GM23338 (cell line): ENCODE data around the gene ABHD15.

ENCODE experiments used
- EZH2 ChIP-seq: fragments of 200-600 bp; sonication (generic); IDR thresholded peaks from one replicate; pipeline ENCODE4 v1.8.0; 2017; ENCODE audit warnings: antibody characterized with exemption, mild to moderate bottlenecking, low read depth; ENCODE audit not compliant: unreplicated experiment
- EZH2phosphoT487 ChIP-seq: fragments of 200-600 bp; sonication (generic); IDR thresholded peaks from one replicate; pipeline ENCODE4 v1.8.1; 2018; ENCODE audit warnings: antibody characterized with exemption; ENCODE audit not compliant: unreplicated experiment
- JUNB ChIP-seq: IDR thresholded peaks from one replicate; pipeline ENCODE4 v1.6.1; 2016; ENCODE audit warnings: antibody characterized with exemption; ENCODE audit not compliant: unreplicated experiment
- POLR2AphosphoS5 ChIP-seq: IDR thresholded peaks from 2 replicates; pipeline ENCODE4 v1.6.1; 2016; ENCODE audit warnings: antibody characterized with exemption, low read depth
- TF ChIP-seq, protein P1 (sequence below), 2 experiments: fragments of 200-600 bp in 1 of 2; sonication (generic) in 1 of 2; conservative IDR thresholded peaks; 2 replicates each; pipeline versions ENCODE4 v1.5.1 to v1.6.1; 2016 to 2017; ENCODE audit warnings: antibody characterized with exemption in 2 of 2, low read depth in 2 of 2, mild to moderate bottlenecking in 2 of 2, moderate library complexity in 1 of 2
- TF ChIP-seq, protein P2 (sequence below): IDR thresholded peaks from one replicate; pipeline ENCODE4 v1.6.1; 2018; ENCODE audit warnings: antibody characterized with exemption; ENCODE audit not compliant: unreplicated experiment
- TF ChIP-seq, protein P3 (sequence below): fragments of 250-450 bp; sonication (Bioruptor Pico); IDR thresholded peaks from 2 replicates; pipeline ENCODE4 v1.5.0; 2020; ENCODE audit warnings: mild to moderate bottlenecking, moderate library complexity

DNA sequence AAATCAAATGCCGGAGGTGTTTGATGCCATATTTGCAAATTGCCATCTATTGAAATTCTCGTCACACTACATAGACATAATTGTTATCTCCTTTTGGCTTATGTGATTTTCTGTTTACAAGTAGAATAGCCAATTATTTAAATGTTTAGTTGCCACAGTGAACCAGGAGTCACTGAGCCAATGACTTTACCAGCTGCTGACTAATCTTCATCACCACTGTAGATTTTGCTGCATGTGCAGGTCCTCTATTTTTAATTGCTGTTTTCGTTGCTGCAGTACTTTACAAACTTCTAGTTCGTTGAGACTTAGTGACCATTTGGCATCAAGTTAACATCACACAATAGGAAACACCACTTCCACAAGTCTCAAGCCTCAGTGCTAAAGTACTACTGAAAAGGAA is 22.8 kb downstream of the ABHD15 start:
- TF ChIP-seq EZH2 (no peak), POLR2AphosphoS5 (no peak), EZH2phosphoT487 (no peak), JUNB (no peak)
- TF ChIP-seq, protein P1, sequence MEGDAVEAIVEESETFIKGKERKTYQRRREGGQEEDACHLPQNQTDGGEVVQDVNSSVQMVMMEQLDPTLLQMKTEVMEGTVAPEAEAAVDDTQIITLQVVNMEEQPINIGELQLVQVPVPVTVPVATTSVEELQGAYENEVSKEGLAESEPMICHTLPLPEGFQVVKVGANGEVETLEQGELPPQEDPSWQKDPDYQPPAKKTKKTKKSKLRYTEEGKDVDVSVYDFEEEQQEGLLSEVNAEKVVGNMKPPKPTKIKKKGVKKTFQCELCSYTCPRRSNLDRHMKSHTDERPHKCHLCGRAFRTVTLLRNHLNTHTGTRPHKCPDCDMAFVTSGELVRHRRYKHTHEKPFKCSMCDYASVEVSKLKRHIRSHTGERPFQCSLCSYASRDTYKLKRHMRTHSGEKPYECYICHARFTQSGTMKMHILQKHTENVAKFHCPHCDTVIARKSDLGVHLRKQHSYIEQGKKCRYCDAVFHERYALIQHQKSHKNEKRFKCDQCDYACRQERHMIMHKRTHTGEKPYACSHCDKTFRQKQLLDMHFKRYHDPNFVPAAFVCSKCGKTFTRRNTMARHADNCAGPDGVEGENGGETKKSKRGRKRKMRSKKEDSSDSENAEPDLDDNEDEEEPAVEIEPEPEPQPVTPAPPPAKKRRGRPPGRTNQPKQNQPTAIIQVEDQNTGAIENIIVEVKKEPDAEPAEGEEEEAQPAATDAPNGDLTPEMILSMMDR (conservative IDR thresholded peaks at IDR 0.05; ENCODE audit: low read depth in 2 of 2) = no peak
- TF ChIP-seq, protein P2, sequence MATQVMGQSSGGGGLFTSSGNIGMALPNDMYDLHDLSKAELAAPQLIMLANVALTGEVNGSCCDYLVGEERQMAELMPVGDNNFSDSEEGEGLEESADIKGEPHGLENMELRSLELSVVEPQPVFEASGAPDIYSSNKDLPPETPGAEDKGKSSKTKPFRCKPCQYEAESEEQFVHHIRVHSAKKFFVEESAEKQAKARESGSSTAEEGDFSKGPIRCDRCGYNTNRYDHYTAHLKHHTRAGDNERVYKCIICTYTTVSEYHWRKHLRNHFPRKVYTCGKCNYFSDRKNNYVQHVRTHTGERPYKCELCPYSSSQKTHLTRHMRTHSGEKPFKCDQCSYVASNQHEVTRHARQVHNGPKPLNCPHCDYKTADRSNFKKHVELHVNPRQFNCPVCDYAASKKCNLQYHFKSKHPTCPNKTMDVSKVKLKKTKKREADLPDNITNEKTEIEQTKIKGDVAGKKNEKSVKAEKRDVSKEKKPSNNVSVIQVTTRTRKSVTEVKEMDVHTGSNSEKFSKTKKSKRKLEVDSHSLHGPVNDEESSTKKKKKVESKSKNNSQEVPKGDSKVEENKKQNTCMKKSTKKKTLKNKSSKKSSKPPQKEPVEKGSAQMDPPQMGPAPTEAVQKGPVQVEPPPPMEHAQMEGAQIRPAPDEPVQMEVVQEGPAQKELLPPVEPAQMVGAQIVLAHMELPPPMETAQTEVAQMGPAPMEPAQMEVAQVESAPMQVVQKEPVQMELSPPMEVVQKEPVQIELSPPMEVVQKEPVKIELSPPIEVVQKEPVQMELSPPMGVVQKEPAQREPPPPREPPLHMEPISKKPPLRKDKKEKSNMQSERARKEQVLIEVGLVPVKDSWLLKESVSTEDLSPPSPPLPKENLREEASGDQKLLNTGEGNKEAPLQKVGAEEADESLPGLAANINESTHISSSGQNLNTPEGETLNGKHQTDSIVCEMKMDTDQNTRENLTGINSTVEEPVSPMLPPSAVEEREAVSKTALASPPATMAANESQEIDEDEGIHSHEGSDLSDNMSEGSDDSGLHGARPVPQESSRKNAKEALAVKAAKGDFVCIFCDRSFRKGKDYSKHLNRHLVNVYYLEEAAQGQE = no peak
- TF ChIP-seq, protein P3, sequence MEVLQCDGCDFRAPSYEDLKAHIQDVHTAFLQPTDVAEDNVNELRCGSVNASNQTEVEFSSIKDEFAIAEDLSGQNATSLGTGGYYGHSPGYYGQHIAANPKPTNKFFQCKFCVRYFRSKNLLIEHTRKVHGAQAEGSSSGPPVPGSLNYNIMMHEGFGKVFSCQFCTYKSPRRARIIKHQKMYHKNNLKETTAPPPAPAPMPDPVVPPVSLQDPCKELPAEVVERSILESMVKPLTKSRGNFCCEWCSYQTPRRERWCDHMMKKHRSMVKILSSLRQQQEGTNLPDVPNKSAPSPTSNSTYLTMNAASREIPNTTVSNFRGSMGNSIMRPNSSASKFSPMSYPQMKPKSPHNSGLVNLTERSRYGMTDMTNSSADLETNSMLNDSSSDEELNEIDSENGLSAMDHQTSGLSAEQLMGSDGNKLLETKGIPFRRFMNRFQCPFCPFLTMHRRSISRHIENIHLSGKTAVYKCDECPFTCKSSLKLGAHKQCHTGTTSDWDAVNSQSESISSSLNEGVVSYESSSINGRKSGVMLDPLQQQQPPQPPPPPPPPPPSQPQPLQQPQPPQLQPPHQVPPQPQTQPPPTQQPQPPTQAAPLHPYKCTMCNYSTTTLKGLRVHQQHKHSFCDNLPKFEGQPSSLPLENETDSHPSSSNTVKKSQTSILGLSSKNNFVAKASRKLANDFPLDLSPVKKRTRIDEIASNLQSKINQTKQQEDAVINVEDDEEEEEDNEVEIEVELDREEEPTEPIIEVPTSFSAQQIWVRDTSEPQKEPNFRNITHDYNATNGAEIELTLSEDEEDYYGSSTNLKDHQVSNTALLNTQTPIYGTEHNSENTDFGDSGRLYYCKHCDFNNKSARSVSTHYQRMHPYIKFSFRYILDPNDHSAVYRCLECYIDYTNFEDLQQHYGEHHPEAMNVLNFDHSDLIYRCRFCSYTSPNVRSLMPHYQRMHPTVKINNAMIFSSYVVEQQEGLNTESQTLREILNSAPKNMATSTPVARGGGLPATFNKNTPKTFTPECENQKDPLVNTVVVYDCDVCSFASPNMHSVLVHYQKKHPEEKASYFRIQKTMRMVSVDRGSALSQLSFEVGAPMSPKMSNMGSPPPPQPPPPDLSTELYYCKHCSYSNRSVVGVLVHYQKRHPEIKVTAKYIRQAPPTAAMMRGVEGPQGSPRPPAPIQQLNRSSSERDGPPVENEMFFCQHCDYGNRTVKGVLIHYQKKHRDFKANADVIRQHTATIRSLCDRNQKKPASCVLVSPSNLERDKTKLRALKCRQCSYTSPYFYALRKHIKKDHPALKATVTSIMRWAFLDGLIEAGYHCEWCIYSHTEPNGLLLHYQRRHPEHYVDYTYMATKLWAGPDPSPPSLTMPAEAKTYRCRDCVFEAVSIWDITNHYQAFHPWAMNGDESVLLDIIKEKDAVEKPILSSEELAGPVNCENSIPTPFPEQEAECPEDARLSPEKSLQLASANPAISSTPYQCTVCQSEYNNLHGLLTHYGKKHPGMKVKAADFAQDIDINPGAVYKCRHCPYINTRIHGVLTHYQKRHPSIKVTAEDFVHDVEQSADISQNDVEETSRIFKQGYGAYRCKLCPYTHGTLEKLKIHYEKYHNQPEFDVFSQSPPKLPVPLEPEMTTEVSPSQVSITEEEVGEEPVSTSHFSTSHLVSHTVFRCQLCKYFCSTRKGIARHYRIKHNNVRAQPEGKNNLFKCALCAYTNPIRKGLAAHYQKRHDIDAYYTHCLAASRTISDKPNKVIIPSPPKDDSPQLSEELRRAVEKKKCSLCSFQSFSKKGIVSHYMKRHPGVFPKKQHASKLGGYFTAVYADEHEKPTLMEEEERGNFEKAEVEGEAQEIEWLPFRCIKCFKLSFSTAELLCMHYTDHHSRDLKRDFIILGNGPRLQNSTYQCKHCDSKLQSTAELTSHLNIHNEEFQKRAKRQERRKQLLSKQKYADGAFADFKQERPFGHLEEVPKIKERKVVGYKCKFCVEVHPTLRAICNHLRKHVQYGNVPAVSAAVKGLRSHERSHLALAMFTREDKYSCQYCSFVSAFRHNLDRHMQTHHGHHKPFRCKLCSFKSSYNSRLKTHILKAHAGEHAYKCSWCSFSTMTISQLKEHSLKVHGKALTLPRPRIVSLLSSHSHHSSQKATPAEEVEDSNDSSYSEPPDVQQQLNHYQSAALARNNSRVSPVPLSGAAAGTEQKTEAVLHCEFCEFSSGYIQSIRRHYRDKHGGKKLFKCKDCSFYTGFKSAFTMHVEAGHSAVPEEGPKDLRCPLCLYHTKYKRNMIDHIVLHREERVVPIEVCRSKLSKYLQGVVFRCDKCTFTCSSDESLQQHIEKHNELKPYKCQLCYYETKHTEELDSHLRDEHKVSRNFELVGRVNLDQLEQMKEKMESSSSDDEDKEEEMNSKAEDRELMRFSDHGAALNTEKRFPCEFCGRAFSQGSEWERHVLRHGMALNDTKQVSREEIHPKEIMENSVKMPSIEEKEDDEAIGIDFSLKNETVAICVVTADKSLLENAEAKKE (CRISPR knock-in tag) = no peak
